ENCODE measurements around the gene TIGD3. TPM values are rescaled to one million over a fixed set of nuclear protein-coding genes. Genes with fewer than 3 reads are reported as not detected.

Gene TIGD3
- total and polyA plus RNA-seq, 2 of the 13 experiments (the other 11 are each of a cell fraction or from before 2014, with no cell fraction given), result 0.49 to 4.9 TPM

- no peak for TF ChIP-seq ZNF407 (CRISPR knock-in tag; IDR thresholded peaks at IDR 0.05; ENCODE audit: not compliant biosample characterization)
- TF ChIP-seq ZNF24 (IDR thresholded peaks at IDR 0.05), result no peak
- TF ChIP-seq ZNF12 (CRISPR knock-in tag; IDR thresholded peaks at IDR 0.05), result no peak
- 0 out of 2 replicates have a peak, but pooled peaks have one; percentile 48 for TF ChIP-seq ATF6 (CRISPR knock-in tag; conservative IDR thresholded peaks at IDR 0.05)
- TF ChIP-seq HMGXB3 (CRISPR knock-in tag; IDR thresholded peaks at IDR 0.05; ENCODE audit: borderline replicate concordance), result no peak
- no peak for TF ChIP-seq NFAT5 (CRISPR knock-in tag; IDR thresholded peaks at IDR 0.05)
- TF ChIP-seq ZNF569 (CRISPR knock-in tag; IDR thresholded peaks at IDR 0.05; ENCODE audit: borderline replicate concordance), result no peak
Observed at GRCh38 chr11:65305501-65306268, 48.9 kb upstream of the TIGD3 start (continued).
